H1 (cell line): Measurements from ENCODE around the gene PRADC1. TPM values are rescaled to one million over a fixed set of nuclear protein-coding genes. Genes with fewer than 3 reads are reported as not detected.

ENCODE experiments used
- CTCF ChIA-PET: fragments of 300-600 bp; sonication (Branson Sonifier 250); formaldehyde crosslinking; loops from one replicate; lab custom pipeline; 2021; ENCODE audit not compliant: partially characterized antibody; lab: Charles Lee
- POLR2A ChIA-PET: fragments of 300-600 bp; sonication (Branson Sonifier 250); formaldehyde crosslinking; loops from one replicate; lab custom pipeline; 2021; ENCODE audit warnings: inconsistent platforms; ENCODE audit not compliant: partially characterized antibody; lab: Charles Lee
- DNase-seq, 2 experiments: peaks; one replicate each; pipeline versions ENCODE4 v3.0.0 to v3.0.0-alpha.2; 2010 to 2022; ENCODE audit warnings: low spot score in 2 of 2, low read depth in 1 of 2, mixed read lengths in 1 of 2
- FAIRE-seq: peaks from 2 replicates; lab custom pipeline; 2011; peaks lifted over from hg19 to GRCh38; lab: Jason Lieb, UNC
- H2AFZ ChIP-seq: 2 replicates; pipeline ENCODE4 v1.8.1; 2012; ENCODE audit warnings: low read length, inconsistent platforms
- H2AK5ac ChIP-seq: 2 replicates; pipeline ENCODE4 v1.6.1; 2013; ENCODE audit warnings: low read depth, low read length
- H2BK120ac ChIP-seq: replicated peaks from 2 replicates; pipeline ENCODE3; 2013; ENCODE audit warnings: low read depth, low read length, inconsistent platforms
- H2BK12ac ChIP-seq: 2 replicates; pipeline ENCODE4 v1.6.1; 2013; ENCODE audit warnings: low read depth, low read length
- H2BK15ac ChIP-seq: 2 replicates; pipeline ENCODE4 v1.6.1; 2013; ENCODE audit warnings: low read length
- H2BK20ac ChIP-seq: 2 replicates; pipeline ENCODE4 v1.6.1; 2013; ENCODE audit warnings: low read length
- H2BK5ac ChIP-seq: 2 replicates; pipeline ENCODE4 v1.6.1; 2013; ENCODE audit warnings: low read depth, low read length
- H3K14ac ChIP-seq: 2 replicates; pipeline ENCODE4 v1.6.1; 2013; ENCODE audit warnings: inconsistent platforms; ENCODE audit not compliant: insufficient read length
- H3K18ac ChIP-seq: 2 replicates; pipeline ENCODE4 v1.6.1; 2013; ENCODE audit warnings: low read length; ENCODE audit errors: extremely low read depth
- H3K23ac ChIP-seq: 2 replicates; pipeline ENCODE4 v1.6.1; 2013; ENCODE audit warnings: inconsistent platforms; ENCODE audit not compliant: insufficient read length
- H3K23me2 ChIP-seq: 2 replicates; pipeline ENCODE4 v1.6.1; 2013; ENCODE audit warnings: low read depth, low read length
- H3K27ac ChIP-seq: 2 replicates; pipeline ENCODE4 v1.6.1; 2011; ENCODE audit warnings: low read depth, low read length, inconsistent platforms
- H3K27me3 ChIP-seq, 4 experiments: replicated peaks in 1 of 4; 1 replicate in 1 of 4; 2 replicates in 3 of 4; pipeline versions ENCODE4 v1.6.1 to v1.8.1; 2011 to 2013; ENCODE audit warnings: low read length in 3 of 4, mild to moderate bottlenecking in 3 of 4, inconsistent platforms in 2 of 4, mixed read lengths in 2 of 4, moderate library complexity in 1 of 4; ENCODE audit not compliant: control insufficient read depth in 3 of 4, insufficient read depth in 3 of 4; ENCODE audit errors: extremely low read depth in 1 of 4
- H3K36me3 ChIP-seq, 4 experiments: 2 replicates each; pipeline versions ENCODE4 v1.6.1 to v1.8.1; 2011 to 2013; ENCODE audit warnings: mild to moderate bottlenecking in 4 of 4, low read length in 3 of 4, moderate library complexity in 2 of 4, control low read depth in 1 of 4, inconsistent platforms in 1 of 4; ENCODE audit not compliant: insufficient read depth in 4 of 4, control insufficient read depth in 2 of 4
- H3K4ac ChIP-seq: replicated peaks from 2 replicates; pipeline ENCODE3; 2013; ENCODE audit warnings: low read length, low read depth, mixed read lengths, inconsistent platforms; ENCODE audit not compliant: insufficient read length
- H3K4me1 ChIP-seq, 4 experiments: replicated peaks in 1 of 4; 1 replicate in 1 of 4; 2 replicates in 3 of 4; pipeline versions ENCODE4 v1.6.1 to v1.8.1; 2011 to 2013; ENCODE audit warnings: low read length in 3 of 4, inconsistent platforms in 2 of 4, mixed read lengths in 1 of 4; ENCODE audit not compliant: insufficient read depth in 4 of 4, control insufficient read depth in 3 of 4
- H3K4me2 ChIP-seq, 2 experiments: 2 replicates each; pipeline versions ENCODE4 v1.6.1 to v1.8.1; 2011 to 2013; ENCODE audit warnings: low read depth in 2 of 2, low read length in 2 of 2, control low read depth in 1 of 2, inconsistent platforms in 1 of 2, mild to moderate bottlenecking in 1 of 2; ENCODE audit not compliant: insufficient read depth in 1 of 2
- H3K4me3 ChIP-seq, 4 experiments: fragments of 200-600, 300-600 bp in 1 of 4; sonication (generic), shearing (Covaris generic), sonication (Bioruptor Twin) in 1 of 4; 2 replicates each; pipeline versions ENCODE4 v1.5.1 to v1.8.1; 2011 to 2016; ENCODE audit warnings: low read length in 4 of 4, low read depth in 3 of 4, control low read depth in 2 of 4, inconsistent platforms in 2 of 4, mild to moderate bottlenecking in 2 of 4, mixed read lengths in 1 of 4, moderate library complexity in 1 of 4; ENCODE audit not compliant: insufficient read depth in 2 of 4; ENCODE audit errors: extremely low read depth in 1 of 4
- H3K56ac ChIP-seq: replicated peaks from 2 replicates; pipeline ENCODE3; 2013; ENCODE audit warnings: low read depth, mild to moderate bottlenecking, mixed read lengths, low read length, inconsistent platforms; ENCODE audit not compliant: insufficient read length
- H3K79me1 ChIP-seq: 2 replicates; pipeline ENCODE4 v1.6.1; 2013; ENCODE audit warnings: low read depth, low read length, control low read depth
- H3K79me2 ChIP-seq, 2 experiments: 2 replicates each; pipeline versions ENCODE4 v1.6.1 to v1.8.1; 2012 to 2013; ENCODE audit warnings: low read length in 2 of 2, mild to moderate bottlenecking in 2 of 2, inconsistent platforms in 1 of 2; ENCODE audit not compliant: insufficient read depth in 2 of 2, control insufficient read depth in 1 of 2
- H3K9ac ChIP-seq, 4 experiments: replicated peaks in 1 of 4; 1 replicate in 1 of 4; 2 replicates in 3 of 4; pipeline versions ENCODE4 v1.6.1 to v1.8.1; 2011 to 2013; ENCODE audit warnings: low read depth in 3 of 4, low read length in 3 of 4, control low read depth in 2 of 4, mild to moderate bottlenecking in 2 of 4, moderate library complexity in 2 of 4, inconsistent platforms in 1 of 4; ENCODE audit errors: extremely low read depth in 1 of 4
- H3K9me3 ChIP-seq, 2 experiments: 2 replicates each; pipeline versions ENCODE4 v1.6.1 to v1.8.1; 2012 to 2013; ENCODE audit warnings: mild to moderate bottlenecking in 2 of 2, moderate library complexity in 2 of 2, control low read depth in 1 of 2, inconsistent platforms in 1 of 2, low read depth in 1 of 2, low read length in 1 of 2, mixed read lengths in 1 of 2; ENCODE audit not compliant: insufficient read depth in 2 of 2
- H4K20me1 ChIP-seq, 2 experiments: replicated peaks in 1 of 2; 2 replicates each; pipeline versions ENCODE3 to v1.8.1; 2011 to 2013; ENCODE audit warnings: inconsistent platforms in 2 of 2, low read length in 2 of 2, mild to moderate bottlenecking in 1 of 2; ENCODE audit not compliant: insufficient read depth in 2 of 2, control insufficient read depth in 1 of 2
- H4K5ac ChIP-seq: 2 replicates; pipeline ENCODE4 v1.6.1; 2013; ENCODE audit warnings: low read length, low read depth, mixed read lengths, inconsistent platforms; ENCODE audit not compliant: insufficient read length
- H4K8ac ChIP-seq: 2 replicates; pipeline ENCODE4 v1.8.0; 2013; ENCODE audit warnings: mild to moderate bottlenecking, moderate library complexity, low read length, inconsistent platforms; ENCODE audit not compliant: insufficient read depth; ENCODE audit errors: extremely low read depth
- H4K91ac ChIP-seq: replicated peaks from 2 replicates; pipeline ENCODE3; 2013; ENCODE audit warnings: low read length, mixed read lengths, inconsistent platforms; ENCODE audit not compliant: insufficient read length
- BACH1 ChIP-seq: IDR thresholded peaks from 2 replicates; pipeline ENCODE4 v1.6.1; 2012; ENCODE audit warnings: low read length, improper control_type of control experiment
- EZH2 ChIP-seq: fragments of 200-600 bp; sonication (generic); IDR thresholded peaks from 2 replicates; pipeline ENCODE4 v1.7.1; 2012; ENCODE audit warnings: low read depth, mild to moderate bottlenecking, moderate library complexity, low read length, inconsistent platforms; ENCODE audit not compliant: severe bottlenecking
- JUND ChIP-seq: IDR thresholded peaks from 2 replicates; pipeline ENCODE4 v1.6.1; 2011; ENCODE audit warnings: mild to moderate bottlenecking, improper control_type of control experiment, low read length
- KDM4A ChIP-seq: IDR thresholded peaks from one replicate; pipeline ENCODE4 v1.7.1; 2012; ENCODE audit warnings: low read depth, mild to moderate bottlenecking, moderate library complexity, low read length, inconsistent platforms; ENCODE audit not compliant: severe bottlenecking
- KDM5A ChIP-seq: fragments of 200-600 bp; IDR thresholded peaks from 2 replicates; pipeline ENCODE4 v1.7.1; 2012; ENCODE audit warnings: mild to moderate bottlenecking, low read length, inconsistent platforms, mixed read lengths
- MAFK ChIP-seq: IDR thresholded peaks from 2 replicates; pipeline ENCODE4 v1.6.1; 2012; ENCODE audit warnings: low read depth, mild to moderate bottlenecking, improper control_type of control experiment, low read length
- NANOG ChIP-seq: IDR thresholded peaks from 2 replicates; pipeline ENCODE4 v1.6.1; 2011; ENCODE audit warnings: low read length, low read depth, mild to moderate bottlenecking, inconsistent platforms; ENCODE audit not compliant: insufficient read depth, poor library complexity, severe bottlenecking
- SP1 ChIP-seq: IDR thresholded peaks from 2 replicates; pipeline ENCODE4 v1.6.1; 2011; ENCODE audit warnings: low read depth, low read length
- SP2 ChIP-seq: IDR thresholded peaks from 2 replicates; pipeline ENCODE4 v1.6.1; 2012; ENCODE audit warnings: mild to moderate bottlenecking, low read length, inconsistent platforms
- SRF ChIP-seq: IDR thresholded peaks from 2 replicates; pipeline ENCODE4 v1.6.1; 2011; ENCODE audit warnings: mild to moderate bottlenecking, low read depth, low read length, moderate library complexity
- WGBS, 2 experiments: shearing (Covaris generic) in 1 of 2; methylation state at CpG; one replicate each; pipeline versions ENCODE4 v1.1.6 to v1.1.7; 2013 to 2015; ENCODE audit warnings: low lambda C conversion rate in 2 of 2, mixed read lengths in 2 of 2, inconsistent platforms in 1 of 2, low coverage in 1 of 2, missing lambda C conversion rate in 1 of 2; ENCODE audit not compliant: insufficient replicate concordance in 2 of 2, insufficient coverage in 1 of 2, insufficient read length in 1 of 2; ENCODE audit errors: extremely low coverage in 1 of 2, missing lambda C conversion rate in 1 of 2; 5-methylcytosine and 5-hydroxymethylcytosine counted together
- polyA plus RNA-seq, 7 experiments: library from polyadenylated mRNA; depleted of rRNA in 3 of 7; stranded (reverse) in 5 of 7; unstranded in 2 of 7; fragments of >200 nt in 5 of 7; fragments of 200-250 nt in 2 of 7; gene quantifications; 1 replicate in 5 of 7; 2 replicates in 1 of 7; 4 replicates in 1 of 7; pipeline versions ENCODE4 v1.2.1 to v1.2.3, GENCODE V29; 2011 to 2013; ENCODE audit warnings: missing spikeins in 2 of 7, mixed read lengths in 2 of 7
- total RNA-seq: library from RNA; stranded (reverse); fragmentation: NEBNext Ultra II Directional; extraction: Animal tissue kit (Norgen Biotek cat#: 25700); gene quantifications from 2 replicates; pipeline ENCODE4 v1.2.1, GENCODE V29; 2021
- TF ChIP-seq, protein P1 (sequence below): IDR thresholded peaks from 2 replicates; pipeline ENCODE4 v1.6.1; 2012; ENCODE audit warnings: inconsistent platforms
- TF ChIP-seq, protein P2 (sequence below): IDR thresholded peaks from 2 replicates; pipeline ENCODE4 v1.6.1; 2012; ENCODE audit warnings: inconsistent platforms

The PRADC1 gene
- total and polyA plus RNA-seq, 2 of the 8 experiments (the other 6 are each of a cell fraction or from before 2014, with no cell fraction given) = 8.9 to 13.1 TPM

DNA sequence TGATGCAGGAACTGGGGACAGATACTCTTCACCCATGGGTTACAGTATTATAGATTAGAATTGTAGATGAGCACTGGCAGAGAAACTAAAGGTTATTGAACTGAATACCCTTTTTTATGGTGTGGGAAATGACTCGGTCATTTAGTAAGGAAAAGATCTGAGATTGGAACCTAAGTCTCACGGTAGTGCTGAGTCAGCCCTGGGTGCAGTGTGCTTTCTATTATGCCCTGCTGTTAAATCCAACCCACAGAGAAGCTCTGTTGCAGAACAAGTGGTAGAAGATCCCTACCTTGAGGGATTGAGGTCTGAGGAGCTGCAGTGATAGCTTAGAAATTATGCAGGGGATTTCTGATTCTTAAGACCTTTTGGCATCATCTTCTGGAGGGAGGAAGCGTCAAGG lies 13.8 kb upstream of the PRADC1 start:
- ChIA-PET POLR2A (interaction anchor here (1.3 to 6.5 kb wide), 4 partner anchors 7 to 17 kb away, joined by 3 to 65 read pairs (median 8); partner anchors contain the start of genes CCT7 and PRADC1), CTCF (interaction anchor here (1.2 to 1.5 kb wide), 4 partner anchors 12 to 42 kb away, joined by 3 to 5 read pairs (median 4); no protein-coding TSS in a partner anchor)
- no peak overlapping the region for H2BK5ac ChIP-seq
- H3K18ac ChIP-seq = no peak overlapping the region
- H2BK15ac ChIP-seq = no peak overlapping the region
- DNase-seq (no peak), FAIRE-seq (no peak)
- peaks cover 63 to 96% (median 85%) of the 10 kb centered on the region in 4 experiments for H3K36me3 ChIP-seq
- no peak overlapping the region for H3K4ac ChIP-seq
- H2BK120ac ChIP-seq = no peak overlapping the region
- no peak for TF ChIP-seq EZH2
- no peak for TF ChIP-seq SP2
- no peak for TF ChIP-seq BACH1
- no peak for TF ChIP-seq MAFK
- TF ChIP-seq JUND = no peak
- TF ChIP-seq, protein P1, sequence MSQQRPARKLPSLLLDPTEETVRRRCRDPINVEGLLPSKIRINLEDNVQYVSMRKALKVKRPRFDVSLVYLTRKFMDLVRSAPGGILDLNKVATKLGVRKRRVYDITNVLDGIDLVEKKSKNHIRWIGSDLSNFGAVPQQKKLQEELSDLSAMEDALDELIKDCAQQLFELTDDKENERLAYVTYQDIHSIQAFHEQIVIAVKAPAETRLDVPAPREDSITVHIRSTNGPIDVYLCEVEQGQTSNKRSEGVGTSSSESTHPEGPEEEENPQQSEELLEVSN = no peak
- no peak for TF ChIP-seq SP1
- no peak for TF ChIP-seq NANOG
- TF ChIP-seq SRF = no peak
- TF ChIP-seq KDM4A = no peak
- no peak for TF ChIP-seq KDM5A
- TF ChIP-seq, protein P2, sequence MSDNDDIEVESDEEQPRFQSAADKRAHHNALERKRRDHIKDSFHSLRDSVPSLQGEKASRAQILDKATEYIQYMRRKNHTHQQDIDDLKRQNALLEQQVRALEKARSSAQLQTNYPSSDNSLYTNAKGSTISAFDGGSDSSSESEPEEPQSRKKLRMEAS = no peak
- no peak overlapping the region for H2BK20ac ChIP-seq
- H3K4me2 ChIP-seq = no peak overlapping the region
- no peak overlapping the region for H4K91ac ChIP-seq
- H3K27ac ChIP-seq = no peak overlapping the region
- H3K4me1 ChIP-seq = no peaks in the 10 kb centered on the region
- no peak overlapping the region for H3K23ac ChIP-seq
- no peaks in the 10 kb centered on the region for H3K23me2 ChIP-seq
- no peak overlapping the region for H2AK5ac ChIP-seq
- peaks cover 0 to 11% of the 10 kb centered on the region in 2 experiments; a peak in 2 of 4 replicates for H3K79me2 ChIP-seq
- WGBS, 2 experiments = 89% methylated on average over 3 of the region's 3 CpGs; no CpG with 5 or more reads in 1 of the 2 experiments
- H4K8ac ChIP-seq = no peak overlapping the region
- no peak overlapping the region for H4K5ac ChIP-seq
- no peaks in the 10 kb centered on the region for H3K9me3 ChIP-seq
- H2AFZ ChIP-seq = no peak overlapping the region
- H3K79me1 ChIP-seq = peaks cover 2% of the 10 kb centered on the region; the same call in 1 of the 2 replicates
- H3K4me3 ChIP-seq = no peak overlapping the region
- H2BK12ac ChIP-seq = no peak overlapping the region
- H3K14ac ChIP-seq = no peak overlapping the region
- H4K20me1 ChIP-seq = peaks cover 4 to 21% of the 10 kb centered on the region in 2 experiments
- no peaks in the 10 kb centered on the region for H3K27me3 ChIP-seq
- H3K56ac ChIP-seq = no peak overlapping the region
- H3K9ac ChIP-seq = no peak overlapping the region
